Measurements from ENCODE around the gene PCNX4.

Gene PCNX4

DNA sequence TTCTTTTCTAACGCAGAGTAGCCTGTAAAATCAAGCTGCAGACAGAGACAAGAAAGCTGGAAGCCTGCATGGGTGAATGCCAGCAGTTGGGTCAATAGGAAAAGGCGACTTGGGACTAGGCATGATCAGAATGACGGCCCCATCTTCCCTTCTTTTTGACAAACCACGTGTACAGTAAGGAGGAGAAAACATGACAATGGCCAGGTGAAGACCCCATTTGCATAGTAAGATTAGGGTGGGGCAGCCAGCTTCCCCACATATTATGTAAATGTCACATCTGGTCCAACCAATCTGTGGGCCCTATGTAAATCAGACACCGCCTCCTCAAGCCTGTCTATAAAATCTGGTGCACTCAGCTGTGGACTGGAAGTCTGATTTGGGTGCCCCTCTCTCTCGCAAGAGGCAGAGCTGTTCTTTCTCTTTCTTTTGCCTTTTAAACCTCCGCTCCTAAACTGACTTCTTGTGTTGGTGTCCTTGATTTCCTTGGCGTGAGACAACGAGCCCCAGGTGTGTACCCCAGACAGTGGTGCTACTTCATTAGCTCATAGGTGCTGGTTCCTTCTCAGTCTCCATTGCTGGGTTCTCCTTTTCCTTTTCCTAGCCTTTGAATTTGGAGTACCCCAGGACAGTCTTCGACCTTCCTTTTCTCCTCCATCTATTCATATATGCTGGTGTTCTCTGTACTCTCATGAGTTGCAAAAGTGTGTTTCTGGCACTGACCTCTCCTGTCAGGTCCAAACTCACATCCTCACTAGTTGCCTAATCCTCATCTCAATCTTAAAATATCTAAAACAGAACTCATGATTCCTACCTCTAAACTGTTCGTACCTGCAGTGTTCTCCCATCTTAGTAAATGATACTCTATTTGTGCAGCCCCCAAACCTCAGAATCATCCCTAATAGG is 82.9 kb downstream of the PCNX4 start:
- DNase-seq (ENCODE audit: low read depth in 2 of 3, low spot score in 2 of 3): no peak

DNA sequence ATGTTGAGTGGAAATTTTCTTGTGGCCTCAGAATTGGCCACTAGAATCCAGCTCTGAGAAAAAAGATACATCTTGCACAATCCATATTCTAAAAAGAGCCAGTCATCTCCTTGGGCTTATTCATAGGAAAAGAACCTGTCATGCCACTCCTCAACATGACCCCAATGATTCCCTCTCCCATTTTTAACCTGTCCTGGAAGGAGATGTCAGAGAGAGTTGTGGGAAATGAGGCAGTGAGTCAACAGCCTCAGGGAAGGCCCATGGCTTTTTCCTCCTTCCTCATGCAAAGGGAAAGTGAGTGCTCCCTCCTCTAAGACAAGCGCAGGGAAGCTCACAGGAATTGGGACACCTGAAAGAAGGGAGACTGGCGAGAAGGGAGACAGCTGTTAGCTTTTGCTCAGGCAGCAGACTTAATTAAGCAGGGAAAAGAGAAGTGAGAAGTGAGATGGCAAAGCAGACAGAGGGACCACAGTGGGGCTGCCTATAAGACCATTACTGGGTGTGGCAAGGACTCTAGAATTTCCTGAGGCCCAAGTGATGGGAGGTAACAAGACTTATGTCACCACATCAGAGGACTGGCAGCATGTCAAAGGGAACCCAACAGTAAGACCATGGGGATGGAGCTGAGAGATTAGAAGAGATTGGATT is 83.7 kb downstream of the PCNX4 start:
- no peak for DNase-seq (ENCODE audit: low read depth in 2 of 3, low spot score in 2 of 3)

DNA sequence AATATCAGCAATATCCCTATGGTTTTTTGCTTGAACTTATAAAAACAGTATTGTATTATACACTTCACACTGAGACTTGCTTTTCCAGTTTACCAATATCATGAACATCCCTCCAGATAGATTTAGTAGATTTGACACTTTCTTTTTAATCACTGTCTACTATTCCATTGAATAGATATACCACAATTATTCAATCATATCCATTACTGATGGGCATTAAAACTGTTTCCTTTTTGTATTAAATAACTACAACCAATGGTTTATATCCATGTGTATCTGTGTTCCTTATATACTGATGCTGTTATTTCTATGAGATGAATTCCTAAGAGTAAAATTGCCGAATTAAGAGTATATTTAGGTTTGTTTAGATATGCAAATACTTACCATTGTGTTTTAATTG is 86.4 kb downstream of the PCNX4 start:
- DNase-seq (ENCODE audit: low read depth in 2 of 3, low spot score in 2 of 3): no peak

DNA sequence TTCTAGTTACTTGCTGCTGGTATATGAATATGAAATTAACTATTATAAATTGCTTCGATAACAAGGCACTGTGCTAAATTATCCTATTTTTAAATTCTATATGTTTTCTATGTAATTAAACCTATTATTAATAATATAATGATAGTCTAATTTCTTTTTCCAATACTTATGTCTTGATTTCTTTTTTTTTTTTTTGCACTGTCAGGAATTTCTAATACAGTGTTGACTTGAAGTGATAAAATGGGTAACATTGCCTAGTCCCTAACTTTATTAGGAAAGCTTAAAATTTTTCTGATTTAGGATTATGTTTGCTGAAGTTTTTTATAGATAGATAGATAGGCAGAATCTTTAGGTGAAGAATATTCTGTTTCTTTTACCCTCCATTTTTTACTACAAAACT is 87.1 kb downstream of the PCNX4 start:
- no peak for DNase-seq (ENCODE audit: low read depth in 2 of 3, low spot score in 2 of 3)

DNA sequence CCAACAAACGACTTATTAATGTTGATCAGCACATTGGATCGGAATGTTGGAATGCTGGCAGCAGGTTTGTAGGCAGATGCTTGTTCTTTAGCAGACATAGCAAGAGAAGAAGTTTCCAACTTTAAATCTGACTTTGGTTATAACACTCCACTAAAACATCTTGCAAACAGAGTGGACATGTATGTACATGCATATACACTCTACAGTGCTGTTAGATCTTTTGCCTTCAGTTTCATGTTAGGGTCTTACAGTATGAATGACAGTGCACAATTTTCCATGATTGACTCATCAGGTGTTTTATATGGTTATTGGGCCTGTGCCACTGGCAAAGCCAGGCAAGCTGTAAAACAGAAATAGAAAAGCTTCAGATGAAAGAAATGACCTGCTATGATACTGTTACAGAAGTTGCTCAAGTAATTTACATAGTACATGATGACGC is 87.7 kb downstream of the PCNX4 start:
- DNase-seq (ENCODE audit: low read depth in 2 of 3, low spot score in 2 of 3): no peak

DNA sequence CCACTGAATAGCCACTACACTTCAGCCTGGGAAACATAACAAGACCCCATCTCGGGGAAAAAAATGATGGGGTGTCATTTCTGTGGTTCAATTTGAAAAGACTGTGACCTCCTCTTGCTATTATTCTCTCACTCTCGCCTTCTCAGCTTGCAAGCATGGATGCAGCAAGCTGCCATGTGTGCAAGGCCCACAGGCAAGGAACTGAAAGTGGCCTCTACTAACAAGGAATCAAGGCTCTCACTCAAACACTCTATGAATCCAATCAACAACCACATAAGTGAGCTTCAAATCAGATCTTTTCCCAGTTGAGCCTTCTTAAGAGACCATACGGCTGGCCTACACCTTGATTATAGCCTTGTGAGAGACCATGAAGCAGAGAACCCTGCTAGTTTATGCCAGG is 91.4 kb downstream of the PCNX4 start:
- no peak for DNase-seq (ENCODE audit: low read depth in 2 of 3, low spot score in 2 of 3)

DNA sequence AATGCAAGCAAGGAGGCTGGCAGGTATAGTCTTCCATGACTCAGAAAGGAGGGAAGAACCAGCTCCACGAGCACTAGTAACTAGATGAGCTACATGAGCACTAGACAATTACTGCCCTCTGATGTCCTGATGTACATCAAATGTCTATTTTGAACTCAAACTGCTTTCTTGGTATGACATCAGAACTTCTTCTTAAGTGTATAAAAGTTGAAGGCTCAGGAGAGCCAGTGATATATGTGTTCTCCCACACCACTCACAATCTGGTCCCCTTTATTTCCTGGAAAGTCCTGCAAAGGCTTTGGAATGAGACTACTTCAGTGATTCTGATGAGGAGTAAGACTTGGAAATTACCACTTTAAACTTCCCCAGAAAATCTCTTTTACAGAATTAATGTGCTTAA is 92.0 kb downstream of the PCNX4 start:
- DNase-seq (ENCODE audit: low read depth in 2 of 3, low spot score in 2 of 3): no peak

DNA sequence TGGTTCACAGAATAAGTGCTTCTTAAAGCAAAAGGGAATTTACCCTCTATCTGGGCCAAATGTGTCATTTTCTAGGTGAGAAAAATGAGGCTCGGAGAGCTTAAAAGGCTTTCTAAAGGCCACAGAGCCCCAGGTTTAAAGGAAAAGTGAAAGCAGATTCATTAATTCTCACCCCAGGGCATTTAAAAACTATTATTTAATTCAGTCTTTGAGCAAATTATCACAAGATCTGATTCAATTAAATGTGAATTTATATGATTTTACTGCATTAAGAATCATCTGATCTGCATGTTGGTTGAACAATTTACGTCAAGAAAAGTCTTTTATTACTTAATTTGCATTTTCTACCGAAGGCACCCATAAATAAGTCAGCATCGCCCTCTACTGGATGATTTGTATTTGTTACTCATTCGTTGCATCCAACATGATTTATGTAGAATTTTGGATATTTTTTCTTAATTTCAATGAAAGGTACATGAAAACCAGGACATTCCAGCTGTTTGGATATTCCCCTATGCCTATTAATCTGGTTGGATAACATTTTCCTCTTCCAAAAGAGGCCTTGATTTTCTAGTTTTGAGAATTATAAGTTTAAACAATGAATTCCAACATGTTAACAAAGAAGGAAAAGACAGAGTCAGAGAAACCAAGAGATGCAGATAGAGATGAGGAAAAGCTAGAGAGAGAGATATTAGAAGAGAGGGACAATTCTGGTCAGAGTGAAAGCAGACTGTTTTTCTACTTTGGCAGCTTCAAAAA is 92.6 kb downstream of the PCNX4 start:
- DNase-seq (ENCODE audit: low read depth in 2 of 3, low spot score in 2 of 3): no peak

DNA sequence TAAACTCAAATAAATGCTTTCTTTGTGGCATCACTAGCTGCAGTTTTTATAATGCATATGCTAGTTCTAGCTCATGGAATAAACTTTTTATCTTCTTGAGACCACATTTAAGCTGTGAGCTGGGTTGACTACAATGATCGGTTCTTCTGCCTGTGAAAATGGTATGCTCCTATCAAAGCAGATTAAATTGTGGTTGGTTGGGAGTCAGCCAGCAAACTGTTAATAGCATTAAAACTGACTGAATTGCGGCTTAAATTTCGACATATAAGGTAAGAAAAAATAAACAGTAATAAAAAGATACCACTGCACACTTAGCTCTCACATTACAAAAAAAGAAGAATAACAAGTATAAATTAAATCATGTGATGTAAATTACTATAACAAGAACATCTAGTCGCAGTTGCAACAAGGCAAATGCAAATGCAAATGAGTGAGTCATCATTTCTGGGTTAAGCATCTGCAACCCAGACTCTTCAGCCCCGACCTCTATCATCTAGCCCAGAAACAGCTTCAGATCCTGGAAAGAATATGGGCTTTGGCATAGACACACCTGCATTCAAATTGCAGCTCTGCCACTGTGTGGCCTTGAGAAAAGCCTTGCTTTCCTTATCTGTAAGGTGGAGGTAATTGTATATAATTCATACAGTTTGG is 93.3 kb downstream of the PCNX4 start:
- DNase-seq (ENCODE audit: low read depth in 2 of 3, low spot score in 2 of 3): no peak

DNA sequence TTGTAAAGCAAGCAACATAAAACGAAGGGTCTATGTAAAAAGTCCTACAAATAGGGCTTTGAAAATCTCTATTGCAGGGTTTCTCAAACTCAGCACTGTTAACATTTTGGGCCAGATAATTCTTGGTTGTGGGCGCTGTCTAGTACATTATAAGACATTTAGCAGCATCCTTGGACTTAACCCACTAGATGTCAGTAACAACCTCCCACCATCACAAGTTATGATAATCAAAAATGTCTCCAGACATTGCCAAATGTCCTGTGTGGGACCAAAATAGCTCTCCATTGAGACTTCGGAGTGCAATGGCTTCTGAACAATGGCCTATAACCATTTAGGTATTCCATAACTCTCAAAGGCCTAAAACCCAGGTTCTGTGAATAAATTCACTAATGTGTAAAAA is 96.4 kb downstream of the PCNX4 start:
- no peak for DNase-seq (ENCODE audit: low read depth in 2 of 3, low spot score in 2 of 3)

DNA sequence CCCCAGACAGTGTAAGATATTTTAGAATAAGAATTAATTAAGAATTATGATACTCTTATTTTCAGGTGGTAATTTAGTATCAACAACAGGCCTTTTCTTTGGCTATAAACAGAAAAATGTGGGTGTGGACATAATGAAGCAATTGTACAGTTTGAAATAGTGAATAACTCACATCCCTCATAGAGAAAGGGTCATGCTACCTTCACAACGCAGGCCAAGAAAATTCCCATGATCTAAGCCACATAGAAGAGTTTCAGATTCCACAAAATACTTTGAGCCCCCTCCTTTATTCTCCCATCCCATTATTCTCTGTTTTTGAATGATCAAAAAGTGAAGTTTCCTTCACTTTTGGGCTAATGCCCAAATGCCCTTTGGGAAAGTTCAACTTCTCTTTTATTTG is 97.0 kb downstream of the PCNX4 start:
- DNase-seq (ENCODE audit: low read depth in 2 of 3, low spot score in 2 of 3): no peak

DNA sequence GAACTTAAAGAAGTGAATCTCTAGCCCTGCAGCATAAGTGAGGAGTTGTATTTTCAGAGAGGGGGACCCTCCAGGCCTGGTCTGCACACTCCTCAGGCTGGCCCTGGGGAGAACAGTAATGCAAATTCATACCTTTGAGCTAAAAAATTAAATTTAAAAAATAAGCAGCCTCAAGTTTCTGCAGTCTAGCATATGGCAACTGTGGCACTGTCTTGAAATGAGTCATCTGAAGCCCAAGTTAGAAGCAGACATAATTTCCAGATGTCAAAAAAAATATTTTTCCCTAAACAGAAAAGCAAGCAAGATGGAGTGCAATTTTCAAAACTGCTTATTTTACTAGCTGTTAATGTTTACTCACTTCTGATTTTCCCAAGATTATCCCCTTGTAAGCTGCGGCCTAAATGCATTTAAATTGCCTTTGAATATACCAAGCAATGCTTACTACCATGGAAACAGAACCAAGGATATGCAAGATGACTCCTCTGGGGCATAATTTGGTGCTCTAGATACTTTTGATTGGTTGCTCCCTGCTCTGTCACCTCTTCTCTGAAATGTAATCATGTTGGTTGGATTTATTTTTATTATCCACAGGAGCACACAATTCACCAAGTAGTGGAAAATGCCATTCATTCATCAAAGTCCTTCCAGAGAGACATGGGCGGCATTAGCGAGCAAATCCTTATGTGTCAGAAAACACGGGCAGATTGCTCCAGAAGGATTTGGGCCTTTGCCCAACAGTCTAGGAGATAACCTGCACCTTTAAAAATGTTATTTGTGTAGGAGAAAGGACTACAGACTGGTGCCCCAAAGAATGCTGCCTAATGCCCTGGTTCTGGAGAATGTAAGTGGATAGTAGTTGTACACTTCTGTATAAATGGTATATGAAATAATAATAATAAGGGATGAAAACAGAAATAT is 98.5 kb downstream of the PCNX4 start:
- no peak for DNase-seq (ENCODE audit: low read depth in 2 of 3, low spot score in 2 of 3)

DNA sequence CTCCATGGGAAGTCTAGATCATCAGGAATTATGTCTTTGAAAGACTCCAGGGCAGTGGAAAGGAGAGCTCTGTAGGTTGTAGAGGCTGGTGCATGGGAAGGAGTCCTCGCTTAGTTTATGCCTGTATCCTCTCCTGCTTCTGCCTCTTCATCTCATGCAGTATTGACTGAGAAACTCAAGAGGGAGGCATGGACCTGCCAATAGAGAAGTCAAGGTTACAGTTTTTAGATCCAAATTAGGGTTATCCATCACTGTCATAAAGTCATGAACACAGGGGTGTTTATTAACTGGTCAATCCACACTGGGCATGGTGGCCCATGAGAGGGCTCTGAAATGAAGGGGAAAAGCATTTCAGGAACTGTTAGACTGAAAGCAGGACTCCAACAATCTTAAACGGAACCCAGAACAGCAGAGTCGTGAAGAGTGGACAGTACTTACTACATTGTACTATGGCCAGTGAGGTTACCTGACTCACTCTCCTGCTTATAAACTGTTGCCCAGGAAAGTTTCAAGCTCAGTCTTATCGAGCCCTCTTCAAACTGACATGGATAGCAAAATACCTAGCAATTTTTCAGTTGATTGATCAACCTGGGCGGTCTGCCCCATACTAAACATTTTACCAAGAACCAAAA is 103.6 kb downstream of the PCNX4 start:
- no peak for DNase-seq (ENCODE audit: low read depth in 2 of 3, low spot score in 2 of 3)

DNA sequence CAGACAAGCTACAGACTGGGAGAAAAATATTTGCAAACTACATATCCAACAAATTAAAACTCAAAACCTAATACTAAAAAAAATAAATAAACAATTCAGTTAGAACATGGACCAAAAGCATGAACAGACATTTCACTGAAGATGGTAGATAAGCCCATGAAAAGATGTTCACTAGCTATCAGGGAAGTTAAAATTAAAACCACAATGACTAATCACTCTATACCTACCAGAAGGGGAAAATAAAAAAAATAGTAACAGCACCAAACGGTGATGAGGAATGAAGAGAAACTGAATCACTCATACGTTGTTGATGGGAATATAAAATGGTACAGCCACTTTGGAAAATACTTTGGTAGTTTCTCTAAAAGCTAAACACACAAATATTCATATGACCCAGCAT is 104.6 kb downstream of the PCNX4 start:
- DNase-seq (ENCODE audit: low read depth in 2 of 3, low spot score in 2 of 3): no peak

DNA sequence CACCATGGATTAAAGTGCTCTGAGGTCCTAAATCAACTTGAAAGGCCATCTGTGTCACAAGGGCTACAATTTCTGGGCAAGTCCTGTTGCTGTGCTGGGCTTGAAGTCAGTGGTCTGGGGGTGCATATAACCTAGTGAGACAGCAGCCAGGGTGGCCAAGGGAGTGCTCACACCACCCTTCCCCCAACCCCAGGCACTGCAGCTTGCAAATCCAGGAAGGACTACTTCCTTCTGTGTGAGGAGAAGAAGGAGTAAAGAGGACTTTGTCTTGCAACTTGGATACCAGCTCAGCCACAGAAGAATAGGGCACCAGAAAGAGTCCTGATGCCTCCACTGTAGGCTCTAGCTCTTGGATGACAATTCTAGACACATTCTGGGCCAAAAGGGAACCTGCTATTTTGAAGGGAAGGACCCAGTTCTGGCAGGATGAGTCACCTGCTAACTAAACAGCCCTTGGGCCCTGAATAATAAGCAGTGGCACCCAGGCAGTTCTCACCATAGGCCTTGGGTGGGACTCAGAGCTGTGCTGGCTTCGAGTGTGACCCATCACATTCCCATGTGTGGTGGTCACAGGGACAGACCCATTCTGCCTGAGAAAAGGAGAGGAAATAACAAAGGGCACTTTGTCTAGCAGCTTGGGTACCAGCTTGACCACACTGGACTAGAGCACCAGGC is 106.0 kb downstream of the PCNX4 start:
- no peak for DNase-seq (ENCODE audit: low read depth in 2 of 3, low spot score in 2 of 3)

DNA sequence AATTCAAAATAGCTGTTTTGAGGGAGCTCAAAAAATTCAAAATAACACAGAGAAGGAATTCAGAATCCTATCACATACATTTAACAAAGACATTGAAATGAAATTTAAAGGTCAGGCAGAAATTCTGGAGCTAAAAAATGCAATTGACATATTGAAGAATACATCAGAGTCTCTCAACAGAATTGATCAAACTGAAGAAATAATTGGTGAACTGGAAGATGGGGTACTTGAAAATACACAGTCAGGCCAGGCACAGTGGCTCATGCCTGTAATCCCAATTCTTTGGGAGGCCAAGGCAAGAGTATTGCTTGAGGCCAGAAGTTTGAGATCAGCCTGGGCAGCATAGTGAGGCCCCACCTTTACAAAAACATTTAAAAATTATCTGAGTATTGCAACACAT is 107.6 kb downstream of the PCNX4 start:
- no peak for DNase-seq (ENCODE audit: low read depth in 2 of 3, low spot score in 2 of 3)

DNA sequence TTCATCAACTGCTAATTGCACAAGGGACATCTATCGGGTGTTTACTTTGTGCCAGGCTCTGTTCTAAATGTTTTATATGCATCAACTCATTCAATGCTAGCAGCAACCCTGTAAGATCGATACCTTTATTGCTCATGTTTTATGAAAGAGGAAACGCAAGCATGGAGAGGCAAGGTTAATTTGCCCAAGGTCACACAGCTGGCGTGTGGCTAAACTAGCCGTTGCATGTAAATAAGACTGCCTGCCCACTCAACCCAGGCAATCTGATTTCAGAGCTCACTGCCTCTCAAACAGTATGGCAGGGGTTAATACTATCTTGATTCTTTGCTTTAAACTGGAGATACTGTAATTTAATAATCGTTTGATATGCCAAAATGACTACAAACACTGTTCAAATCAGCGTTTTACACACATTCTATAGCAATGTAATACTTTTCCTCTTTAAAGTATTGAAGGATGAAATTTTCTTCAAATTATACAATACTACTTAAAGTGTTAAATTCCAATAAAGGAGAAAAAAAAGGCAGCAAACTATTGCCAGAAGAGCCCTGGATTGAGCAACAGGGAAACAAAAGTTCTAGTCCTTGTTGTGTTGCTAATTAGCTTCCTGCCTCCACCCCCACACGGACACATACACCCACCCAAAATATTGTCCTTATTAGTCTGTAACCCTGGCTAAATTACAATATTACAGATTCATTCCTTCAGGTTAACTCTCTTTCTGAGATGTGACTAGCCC is 112.5 kb downstream of the PCNX4 start:
- no peak for DNase-seq (ENCODE audit: low read depth in 2 of 3, low spot score in 2 of 3)

DNA sequence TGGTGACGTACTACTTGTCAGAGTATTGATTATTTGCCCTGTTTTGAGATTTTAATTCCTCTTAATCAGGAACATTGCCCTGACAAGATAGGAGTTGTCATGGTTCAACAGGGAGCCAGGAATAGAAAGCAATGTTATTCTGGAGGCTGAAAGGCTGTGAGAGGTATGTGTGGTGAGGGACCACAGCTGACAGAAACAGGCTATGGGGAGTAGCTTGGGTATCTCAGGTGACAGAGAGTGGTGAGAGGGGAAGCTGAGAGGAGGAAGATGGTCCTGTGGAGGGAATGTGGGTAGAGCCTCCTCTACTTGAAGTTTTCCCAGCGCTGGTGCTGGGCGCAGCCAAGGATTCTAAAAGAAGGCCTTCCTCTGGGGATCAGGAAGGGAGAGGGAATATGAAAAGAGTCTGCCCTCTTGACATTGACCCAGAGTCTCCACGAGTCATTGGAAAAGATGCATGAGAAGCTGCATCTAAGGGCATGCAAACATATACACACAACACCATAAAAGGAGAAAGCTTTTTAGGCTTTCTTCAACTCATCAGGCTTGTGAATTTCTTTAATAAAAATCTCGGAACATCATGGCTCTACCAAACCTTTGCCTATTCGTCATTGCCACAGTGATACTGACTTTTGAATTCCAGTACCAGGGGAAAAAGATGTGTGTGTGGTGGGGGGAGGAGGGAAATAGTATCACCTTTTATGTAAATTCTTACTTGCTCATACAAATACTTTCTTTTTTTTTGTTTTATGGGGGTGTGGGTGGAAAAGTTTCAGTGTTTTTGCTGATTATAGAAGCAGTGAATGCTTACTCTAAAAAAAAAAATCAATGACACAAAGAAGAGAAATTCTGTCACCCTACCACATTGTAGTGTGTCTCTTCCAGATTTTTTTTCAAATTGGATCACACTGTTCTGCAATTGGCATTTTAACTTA is 113.4 kb downstream of the PCNX4 start:
- no peak for DNase-seq (ENCODE audit: low read depth in 2 of 3, low spot score in 2 of 3)
